K562 (cell line): ENCODE results near the gene NTM. TPM values are rescaled to one million over a fixed set of nuclear protein-coding genes. Genes with fewer than 3 reads are reported as not detected.

Experiments
- ATAC-seq: fragments of 200-7000 bp; cut with Tn5 transposase; 3 replicates; pipeline ENCODE4 v1.9.1; 2020; ENCODE audit warnings: moderate library complexity
- BruUV-seq: library from RNA; stranded (reverse); fragments of 400-500 nt; replicated peaks from 2 replicates; lab custom pipeline; 2021; lab: Mats Ljungman, UMichigan
- CTCF ChIA-PET: fragments of 300-600 bp; formaldehyde crosslinking; extraction: SDS; loops from one replicate; lab custom pipeline; 2021; ENCODE audit warnings: low intra/inter-chr PET ratio; lab: Yijun Ruan, JAX
- POLR2A ChIA-PET: fragments of 300-600, 350-650 bp; sonication (Branson Sonifier 250); formaldehyde crosslinking; extraction: SDS; loops from one replicate; lab custom pipeline; 2021; ENCODE audit warnings: antibody characterized with exemption, inconsistent platforms; lab: Yijun Ruan, JAX
- DNase-seq, 4 experiments: peaks; one replicate each; pipeline versions ENCODE4 v3.0.0 to v3.0.0-alpha.2; 2011 to 2018; ENCODE audit warnings: low spot score in 3 of 4, mixed read lengths in 3 of 4; ENCODE audit errors: extremely low read depth in 1 of 4
- FAIRE-seq: peaks from 2 replicates; lab custom pipeline; 2011; peaks lifted over from hg19 to GRCh38; lab: Jason Lieb, UNC
- H2AFZ ChIP-seq: 2 replicates; pipeline ENCODE4 v1.6.0; 2011; ENCODE audit warnings: low read depth, low read length, control low read depth, inconsistent platforms
- H3K27ac ChIP-seq: fragments of 200-600 bp; 3 replicates; pipeline ENCODE4 v1.8.0; 2011; ENCODE audit warnings: low read depth, mild to moderate bottlenecking, control low read depth, inconsistent platforms, low read length, moderate library complexity, mixed read lengths; ENCODE audit errors: extremely low read depth
- H3K27me3 ChIP-seq, 2 experiments: fragments of 300-600 bp in 1 of 2; 2 replicates in 1 of 2; 3 replicates in 1 of 2; pipeline versions ENCODE4 v1.6.0 to v1.8.0; 2011; ENCODE audit warnings: inconsistent platforms in 2 of 2, low read length in 2 of 2, mild to moderate bottlenecking in 1 of 2, mixed read lengths in 1 of 2, moderate library complexity in 1 of 2; ENCODE audit not compliant: control insufficient read depth in 2 of 2, insufficient read depth in 2 of 2
- H3K36me3 ChIP-seq: fragments of 300-600 bp; 3 replicates; pipeline ENCODE4 v1.8.0; 2011; ENCODE audit warnings: mild to moderate bottlenecking, low read length, inconsistent platforms; ENCODE audit not compliant: control insufficient read depth, insufficient read depth
- H3K4me1 ChIP-seq, 2 experiments: fragments of 200-600 bp in 1 of 2; replicated peaks in 1 of 2; 2 replicates in 1 of 2; 3 replicates in 1 of 2; pipeline versions ENCODE4 v1.5.1 to v1.8.0; 2011; ENCODE audit warnings: inconsistent platforms in 2 of 2, low read length in 2 of 2, mild to moderate bottlenecking in 1 of 2, mixed read lengths in 1 of 2, moderate library complexity in 1 of 2; ENCODE audit not compliant: control insufficient read depth in 2 of 2, insufficient read depth in 2 of 2
- H3K4me2 ChIP-seq: 2 replicates; pipeline ENCODE4 v1.6.1; 2011; ENCODE audit warnings: low read length, control low read depth, inconsistent platforms, mixed read lengths; ENCODE audit not compliant: insufficient read depth
- H3K4me3 ChIP-seq: fragments of 200-600 bp; sonication (generic), shearing (Covaris generic); 2 replicates; pipeline ENCODE4 v1.5.1; 2016; ENCODE audit warnings: control low read depth, inconsistent platforms
- H3K79me2 ChIP-seq: fragments of 200-600 bp; 3 replicates; pipeline ENCODE4 v1.8.0; 2011; ENCODE audit warnings: low read length, inconsistent platforms; ENCODE audit not compliant: control insufficient read depth, insufficient read depth
- H3K9ac ChIP-seq, 2 experiments: 2 replicates each; pipeline versions ENCODE4 v1.6.0 to v1.6.1; 2011; ENCODE audit warnings: low read depth in 2 of 2, low read length in 2 of 2, control low read depth in 1 of 2, inconsistent platforms in 1 of 2, mild to moderate bottlenecking in 1 of 2, mixed read lengths in 1 of 2; ENCODE audit not compliant: insufficient read depth in 1 of 2
- H3K9me1 ChIP-seq: one replicate; pipeline ENCODE4 v1.6.0; 2011; ENCODE audit warnings: inconsistent platforms, mild to moderate bottlenecking, low read length, moderate library complexity; ENCODE audit not compliant: control insufficient read depth, insufficient read depth
- H3K9me3 ChIP-seq: replicated peaks from 2 replicates; pipeline ENCODE4 v1.5.1; 2011; ENCODE audit warnings: low read depth, low read length, inconsistent platforms; ENCODE audit not compliant: control insufficient read depth, insufficient read depth
- H4K20me1 ChIP-seq: replicated peaks from 2 replicates; pipeline ENCODE4 v1.6.1; 2011; ENCODE audit warnings: low read length, inconsistent platforms, mixed read lengths; ENCODE audit not compliant: control insufficient read depth, insufficient read depth
- CREM ChIP-seq: IDR thresholded peaks from 2 replicates; pipeline ENCODE4 v1.6.1; 2014; ENCODE audit warnings: antibody characterized with exemption, low read depth
- DDX20 ChIP-seq: fragments of 450-650 bp; IDR thresholded peaks from 2 replicates; pipeline ENCODE4 v1.6.1; 2016; ENCODE audit warnings: missing genetic modification characterization, low read depth, mild to moderate bottlenecking, missing compliant biosample characterization, moderate library complexity
- LEF1 ChIP-seq: fragments of 450-650 bp; IDR thresholded peaks from 2 replicates; pipeline ENCODE4 v1.6.1; 2016; ENCODE audit warnings: mild to moderate bottlenecking
- RFX1 ChIP-seq: fragments of 450-650 bp; IDR thresholded peaks from 2 replicates; pipeline ENCODE4 v1.6.1; 2016; ENCODE audit warnings: mild to moderate bottlenecking, moderate library complexity
- ZNF184 ChIP-seq: sonication (generic); formaldehyde crosslinking; IDR thresholded peaks from 2 replicates; pipeline ENCODE4 v1.5.0; 2020; ENCODE audit warnings: missing genetic modification reagents
- ZNF274 ChIP-seq: IDR thresholded peaks from 2 replicates; pipeline ENCODE4 v1.6.1; 2011; ENCODE audit warnings: low read depth, mild to moderate bottlenecking, low read length, moderate library complexity, borderline replicate concordance
- ZNF639 ChIP-seq, 2 experiments: fragments of 200-800 bp in 1 of 2; sonication (Bioruptor generic) in 1 of 2; sonication (generic) in 1 of 2; formaldehyde crosslinking in 1 of 2; IDR thresholded peaks in 1 of 2; conservative IDR thresholded peaks in 1 of 2; 2 replicates each; pipeline versions ENCODE4 v1.5.0 to v1.6.1; 2016 to 2020; ENCODE audit warnings: missing compliant biosample characterization in 1 of 2, missing genetic modification characterization in 1 of 2, missing genetic modification reagents in 1 of 2
- WGBS: fragments of 100-300 bp; shearing (Covaris generic); methylation state at CpG from one replicate; pipeline ENCODE4 v1.1.6; 2016; ENCODE audit warnings: low coverage, mixed read lengths; ENCODE audit not compliant: insufficient coverage; ENCODE audit errors: missing lambda C conversion rate; 5-methylcytosine and 5-hydroxymethylcytosine counted together
- in situ Hi-C: fragments of 300-500 bp; cut with MboI; formaldehyde crosslinking; loops from 4 replicates; pipeline ENCODE4 v1.15.0; 2018; ENCODE audit warnings: inconsistent platforms, mixed read lengths
- intact Hi-C: fragments of 100-400 bp; cut with micrococcal nuclease; formaldehyde crosslinking; loops from 2 replicates; pipeline ENCODE4 v1.14.2; 2022
- polyA plus RNA-seq, 8 experiments: library from polyadenylated mRNA; depleted of rRNA in 4 of 8; stranded (reverse) in 5 of 8; unstranded in 3 of 8; fragments of >200 nt; fragmentation: Nextera tagmentation in 2 of 8; fragmentation: Illumina TruSeq in 1 of 8; extraction: Ambion mirVana in 2 of 8; extraction: Trizol in 1 of 8; gene quantifications; 2 replicates each; pipeline versions ENCODE4 v1.2.1 to v1.2.3, GENCODE V29; 2011 to 2014; ENCODE audit warnings: inconsistent platforms in 1 of 8, missing spikeins in 1 of 8
- total RNA-seq, 7 experiments: library from RNA; depleted of rRNA in 6 of 7; stranded (reverse); fragments of >200 nt in 6 of 7; fragmentation: Illumina TruSeq in 2 of 7; extraction: Trizol in 2 of 7; gene quantifications; 2 replicates each; pipeline versions ENCODE4 v1.2.1 to v1.2.3, GENCODE V29; 2011 to 2021; ENCODE audit warnings: low replicate concordance in 1 of 7

NTM gene
- total and polyA plus RNA-seq, 9 of the 15 experiments (the other 6 are each of a cell fraction or from before 2014, with no cell fraction given) = not detected

DNA sequence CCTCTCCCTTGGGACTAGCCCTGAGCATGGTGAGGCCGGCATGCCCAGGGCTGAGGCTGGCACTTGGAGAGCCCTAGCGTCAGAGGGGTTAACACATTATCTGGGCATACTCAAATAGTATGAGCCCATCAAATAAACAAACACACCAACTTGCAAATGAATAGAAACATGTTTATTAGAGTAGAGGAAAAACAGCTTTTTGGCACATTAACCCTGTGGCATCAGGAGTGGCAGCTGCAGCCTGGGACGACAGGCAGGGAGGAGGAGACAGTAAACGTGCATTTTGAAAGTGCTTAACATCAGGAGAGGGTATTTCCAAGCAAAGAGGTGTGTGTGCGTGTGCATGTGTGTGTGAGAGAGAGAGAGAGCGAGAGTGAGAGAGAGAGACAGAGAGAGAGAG lies 684.9 kb downstream of the NTM start:
- POLR2A ChIA-PET = no interaction called here
- no peak for DNase-seq
- Histone ChIP-seq H3K36me3 (no peaks in the 10 kb centered on the region), H3K27me3 (no peaks in the 10 kb centered on the region), H3K79me2 (no peaks in the 10 kb centered on the region)
- TF ChIP-seq ZNF184 = no peak
- TF ChIP-seq LEF1 = no peak
- TF ChIP-seq ZNF639 (CRISPR knock-in tag; conservative IDR thresholded peaks at IDR 0.05 in 1 of 2, IDR thresholded peaks at IDR 0.05 in 1 of 2) = no peak
- TF ChIP-seq ZNF274 = no peak
- TF ChIP-seq DDX20 = no peak
- no peak for TF ChIP-seq RFX1
- TF ChIP-seq CREM = no peak
- TF ChIP-seq, all 486 proteins: peak for 0
- H3K27ac ChIP-seq = no peak overlapping the region
- ATAC-seq (no peak), FAIRE-seq (no peak)
- WGBS = 0% methylated on average over 6 of the region's 6 CpGs
- no TSS peak for BruUV-seq
- H3K9ac ChIP-seq = no peak overlapping the region
- peaks cover 2% of the 10 kb centered on the region; the same call in 1 of the 2 replicates for H3K9me3 ChIP-seq
- no peaks in the 10 kb centered on the region for H3K4me1 ChIP-seq
- H2AFZ ChIP-seq = no peak overlapping the region
- intact Hi-C loops (no loop called here), in situ Hi-C loops (no loop called here)
- CTCF ChIA-PET = no interaction called here
- H4K20me1 ChIP-seq = no peaks in the 10 kb centered on the region
- H3K4me2 ChIP-seq = no peak overlapping the region
- H3K4me3 ChIP-seq = no peak overlapping the region
- H3K9me1 ChIP-seq = no peaks in the 10 kb centered on the region
